GM18517 (cell line): ENCODE data around the gene CRYAA.
"Not testable (repeated sequence)": the region's sequence is repeated elsewhere in the genome, so short reads cannot be mapped to it uniquely, and the experiment has no call there.

Experiments
- ATAC-seq: cut with Tn5 transposase; IDR thresholded peaks from one replicate; pipeline ENCODE4 v1.9.1; 2021; ENCODE audit warnings: mild to moderate bottlenecking, moderate library complexity; ENCODE audit not compliant: unreplicated experiment

Gene CRYAA

GRCh38 chr21:43176621-43177020, 7.8 kb downstream of the CRYAA start:
- ATAC-seq = not testable (repeated sequence)

GRCh38 chr21:43177043-43177906, 8.5 kb downstream of the CRYAA start:
- not testable (repeated sequence) for ATAC-seq

GRCh38 chr21:43178175-43178826, 9.5 kb downstream of the CRYAA start:
- not testable (repeated sequence) for ATAC-seq

- ATAC-seq = not testable (repeated sequence)
These were observed 12.2 kb downstream of the CRYAA start for GRCh38 chr21:43181033-43181432.

- ATAC-seq = not testable (repeated sequence)
These were observed 18.5 kb downstream of the CRYAA start for GRCh38 chr21:43187268-43187667.

GRCh38 chr21:43187715-43188114, 18.9 kb downstream of the CRYAA start:
- no peak for ATAC-seq

GRCh38 chr21:43188181-43188580, 19.4 kb downstream of the CRYAA start:
- no peak for ATAC-seq

GRCh38 chr21:43188592-43189210, 19.9 kb downstream of the CRYAA start:
- no peak for ATAC-seq

- no peak for ATAC-seq
These were observed 21.1 kb downstream of the CRYAA start for GRCh38 chr21:43189936-43190335.

GRCh38 chr21:43190544-43190943, 21.7 kb downstream of the CRYAA start:
- ATAC-seq = no peak

- ATAC-seq = no peak
These were observed 22.1 kb downstream of the CRYAA start for GRCh38 chr21:43190951-43191350.

- ATAC-seq = no peak
These were observed 22.7 kb downstream of the CRYAA start for GRCh38 chr21:43191521-43191920.

- no peak for ATAC-seq
These were observed 23.2 kb downstream of the CRYAA start for GRCh38 chr21:43191971-43192370.

GRCh38 chr21:43192501-43193081, 23.8 kb downstream of the CRYAA start:
- no peak for ATAC-seq

- ATAC-seq = no peak
These were observed 24.4 kb downstream of the CRYAA start for GRCh38 chr21:43193088-43193650.

- ATAC-seq = no peak
These were observed 25.0 kb downstream of the CRYAA start for GRCh38 chr21:43193651-43194302.

- no peak for ATAC-seq
These were observed 25.7 kb downstream of the CRYAA start for GRCh38 chr21:43194303-43195120.

- no peak for ATAC-seq
These were observed 26.6 kb downstream of the CRYAA start for GRCh38 chr21:43195121-43196021.

- ATAC-seq = no peak
These were observed 28.0 kb downstream of the CRYAA start for GRCh38 chr21:43196826-43197225.
